ENCODE results near the gene ACSS3. TPM values are rescaled to one million over a fixed set of nuclear protein-coding genes. Genes with fewer than 3 reads are reported as not detected.

The ACSS3 gene
- total and polyA plus RNA-seq, 2 of the 8 experiments (the other 6 are each of a cell fraction or from before 2014, with no cell fraction given) = 14.4 to 24.0 TPM

- Histone ChIP-seq H3K9me3 (ENCODE audit: insufficient read depth in 2 of 2, low read depth in 1 of 2, low read length in 1 of 2) (no peaks in the 10 kb centered on the region), H3K4ac (replicated peaks; ENCODE audit: insufficient read length, low read depth, low read length) (no peak overlapping the region), H2AK5ac (ENCODE audit: low read depth, low read length) (no peak overlapping the region), H3K4me3 (ENCODE audit: extremely low read depth in 1 of 4, insufficient read depth in 2 of 4, low read depth in 3 of 4, low read length in 4 of 4) (no peak overlapping the region), H4K91ac (replicated peaks; ENCODE audit: insufficient read length, low read length) (no peak overlapping the region), H3K4me2 (ENCODE audit: insufficient read depth in 1 of 2, low read depth in 2 of 2, low read length in 2 of 2) (no peak overlapping the region), H3K23ac (ENCODE audit: insufficient read length) (no peak overlapping the region), H3K27me3 (replicated peaks in 1 of 4; ENCODE audit: control insufficient read depth in 3 of 4, extremely low read depth in 1 of 4, insufficient read depth in 3 of 4, low read length in 3 of 4) (no peaks in the 10 kb centered on the region), H4K20me1 (replicated peaks in 1 of 2; ENCODE audit: control insufficient read depth in 1 of 2, insufficient read depth in 2 of 2, low read length in 2 of 2) (no peaks in the 10 kb centered on the region), H4K5ac (ENCODE audit: insufficient read length, low read depth, low read length) (no peak overlapping the region), H2BK20ac (ENCODE audit: low read length) (no peak overlapping the region), H3K79me2 (ENCODE audit: control insufficient read depth in 1 of 2, insufficient read depth in 2 of 2, low read length in 2 of 2) (no peaks in the 10 kb centered on the region), H3K9ac (replicated peaks in 1 of 4; ENCODE audit: extremely low read depth in 1 of 4, low read depth in 3 of 4, low read length in 3 of 4) (no peak overlapping the region), H3K27ac (ENCODE audit: low read depth, low read length) (no peak overlapping the region), H2BK15ac (ENCODE audit: low read length) (no peak overlapping the region), H3K23me2 (ENCODE audit: low read depth, low read length) (no peaks in the 10 kb centered on the region), H3K4me1 (replicated peaks in 1 of 4; ENCODE audit: control insufficient read depth in 3 of 4, insufficient read depth in 4 of 4, low read length in 3 of 4) (no peaks in the 10 kb centered on the region), H3K14ac (ENCODE audit: insufficient read length) (no peak overlapping the region), H2AFZ (ENCODE audit: low read length) (no peak overlapping the region), H3K79me1 (ENCODE audit: low read depth, low read length) (no peaks in the 10 kb centered on the region), H3K36me3 (ENCODE audit: control insufficient read depth in 2 of 4, insufficient read depth in 4 of 4, low read length in 3 of 4) (no peaks in the 10 kb centered on the region), H2BK5ac (ENCODE audit: low read depth, low read length) (no peak overlapping the region), H3K56ac (replicated peaks; ENCODE audit: insufficient read length, low read depth, low read length) (no peak overlapping the region), H2BK120ac (replicated peaks; ENCODE audit: low read depth, low read length) (no peak overlapping the region), H4K8ac (ENCODE audit: extremely low read depth, insufficient read depth, low read length) (no peak overlapping the region), H3K18ac (ENCODE audit: extremely low read depth, low read length) (no peak overlapping the region), H2BK12ac (ENCODE audit: low read depth, low read length) (no peak overlapping the region)
- no peak for FAIRE-seq
- no peak for TF ChIP-seq USF2 (IDR thresholded peaks at IDR 0.05; ENCODE audit: low read length)
- TF ChIP-seq HDAC2 (IDR thresholded peaks at IDR 0.05; ENCODE audit: borderline replicate concordance in 1 of 2, low read depth in 2 of 2, low read length in 2 of 2) = no peak
- no peak for TF ChIP-seq CHD2 (IDR thresholded peaks at IDR 0.05; ENCODE audit: low read length)
- no peak for TF ChIP-seq PHF8 (conservative IDR thresholded peaks at IDR 0.05; ENCODE audit: low read depth, low read length)
- TF ChIP-seq CREB1 (IDR thresholded peaks at IDR 0.05) = no peak
- no peak for TF ChIP-seq SIRT6 (IDR thresholded peaks at IDR 0.05; ENCODE audit: low read length)
- no peak for TF ChIP-seq NRF1 (IDR thresholded peaks at IDR 0.05; ENCODE audit: low read depth, low read length)
- TF ChIP-seq BRCA1 (IDR thresholded peaks at IDR 0.05; ENCODE audit: low read depth, low read length) = no peak
- no peak for TF ChIP-seq KDM4A (IDR thresholded peaks at IDR 0.05; ENCODE audit: low read depth, low read length, severe bottlenecking)
- no peak for TF ChIP-seq POLR2AphosphoS5 (IDR thresholded peaks at IDR 0.05; ENCODE audit: low read depth, low read length)
- no peak for TF ChIP-seq EZH2 (IDR thresholded peaks at IDR 0.05; ENCODE audit: low read depth, low read length, severe bottlenecking)
- 91% methylated on average over 1 of the region's 1 CpG; no CpG with 5 or more reads in 1 of the 2 experiments for WGBS, 2 experiments (ENCODE audit: extremely low coverage in 1 of 2, insufficient coverage in 1 of 2, insufficient read length in 1 of 2, insufficient replicate concordance in 2 of 2, low coverage in 1 of 2, low lambda C conversion rate in 2 of 2, missing lambda C conversion rate in 1 of 2)
- no peak for DNase-seq (ENCODE audit: low read depth in 1 of 2, low spot score in 2 of 2)
- ChIA-PET POLR2A (ENCODE audit: partially characterized antibody) (no interaction called here), CTCF (ENCODE audit: partially characterized antibody) (interaction anchor here (0.6 to 1.5 kb wide), 3 partner anchors 15 to 353 kb away, joined by 3 to 5 read pairs (median 5); no protein-coding TSS in a partner anchor)
These were observed 43.0 kb upstream of the ACSS3 start for GRCh38 chr12:81034926-81035325.

All from H1 (cell line).